HG03460 (cell line): ENCODE data around the gene CDH10.

Experiments used
- ATAC-seq: cut with Tn5 transposase; IDR thresholded peaks from one replicate; pipeline ENCODE4 v1.9.1; 2021; ENCODE audit not compliant: unreplicated experiment

The CDH10 gene

GRCh38 chr5:24644761-24645160 is at the start of gene CDH10:
Gene CDH10, minus strand, starts transcription at chr5:24644978. Its CDS starts 51,488 bp downstream, at chr5:24593490.
- no peak for ATAC-seq

GRCh38 chr5:24693609-24694008 is 48.8 kb upstream of the CDH10 start:
- no peak for ATAC-seq

DNA sequence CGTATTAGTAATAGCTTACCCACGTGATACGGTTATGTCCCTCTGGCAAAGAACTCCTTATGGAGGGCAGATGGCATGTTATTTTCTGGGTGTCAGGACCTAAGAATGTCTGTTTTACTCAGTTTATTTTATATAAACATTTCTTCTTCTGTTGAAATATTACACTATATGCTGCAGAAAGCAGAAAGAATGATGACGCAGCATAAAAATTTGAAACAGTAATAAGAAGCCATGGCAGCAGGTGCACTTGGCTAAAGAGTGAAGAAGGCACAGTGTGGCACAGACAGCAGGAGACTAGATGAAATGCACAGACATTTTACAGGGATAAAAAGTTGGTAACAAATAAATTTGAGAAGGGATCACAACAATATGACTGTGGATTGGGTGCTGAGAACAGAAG is 46.3 kb upstream of the CDH10 start:
- no peak for ATAC-seq

DNA sequence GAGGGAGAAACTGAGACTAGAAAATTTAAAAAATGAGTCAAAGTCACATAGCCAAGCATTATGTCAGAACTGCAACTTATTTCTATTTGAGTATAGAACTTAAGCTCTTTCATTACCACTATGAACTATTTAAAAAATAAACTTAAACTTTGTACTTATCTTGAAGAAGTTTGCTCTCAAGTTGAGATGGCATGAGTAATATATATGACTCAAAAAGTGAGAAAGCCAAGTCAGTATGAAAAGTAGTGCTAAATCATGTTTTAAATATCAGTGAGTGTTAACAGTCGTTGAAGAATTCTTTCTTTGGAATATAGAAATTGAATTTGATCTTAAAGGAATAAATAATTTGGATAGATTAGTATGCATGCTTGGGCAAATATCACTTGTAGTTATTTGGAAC is 36.3 kb upstream of the CDH10 start:
- ATAC-seq: no peak

- ATAC-seq: no peak
Observed at GRCh38 chr5:24668050-24668449, 23.3 kb upstream of the CDH10 start.

- no peak for ATAC-seq
Observed at GRCh38 chr5:24649531-24649930, 4.8 kb upstream of the CDH10 start.

- ATAC-seq: no peak
Observed at GRCh38 chr5:24646915-24647314, 2.1 kb upstream of the CDH10 start.

GRCh38 chr5:24645483-24645882 is 705 bp upstream of the CDH10 start:
- no peak for ATAC-seq

- ATAC-seq: no peak
Observed at GRCh38 chr5:24643880-24644279, 898 bp downstream of the CDH10 start.

DNA sequence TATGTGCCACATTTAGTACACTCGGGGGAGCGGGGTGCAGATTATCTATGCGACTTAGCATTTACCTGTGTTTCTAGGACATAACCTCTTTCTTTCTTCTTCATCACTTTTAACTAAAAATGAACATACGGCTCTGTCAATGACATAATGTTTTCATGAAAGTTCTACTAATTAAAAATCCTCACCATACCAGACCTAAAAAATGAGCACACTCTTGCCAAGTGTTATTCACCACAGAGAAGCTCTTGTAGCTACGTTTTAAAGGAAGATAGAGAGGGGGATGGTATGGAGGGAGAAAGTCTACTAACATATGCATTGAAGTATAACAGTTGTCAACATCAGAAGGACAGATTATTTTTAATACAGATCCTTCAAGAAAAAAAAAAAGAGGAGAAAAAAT is 1.6 kb downstream of the CDH10 start:
- no peak for ATAC-seq

DNA sequence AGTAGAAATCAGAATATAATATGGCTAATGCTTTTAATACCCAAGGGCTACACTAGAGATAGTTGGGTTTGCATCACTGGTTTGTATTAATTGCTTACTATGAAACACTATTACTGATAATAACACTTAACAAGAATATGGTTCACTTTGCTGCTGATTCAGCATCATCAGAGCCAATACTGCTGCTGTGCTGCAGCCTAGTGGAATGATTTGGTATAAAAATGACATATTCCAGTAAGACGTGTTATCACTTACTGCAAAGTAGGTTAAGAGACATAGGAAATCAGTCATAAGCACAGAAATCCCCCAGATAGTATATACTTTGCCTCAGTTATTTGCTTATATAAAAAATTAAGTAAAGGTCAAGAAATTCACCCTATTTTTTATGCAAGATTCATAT is 2.8 kb downstream of the CDH10 start:
- ATAC-seq: no peak

DNA sequence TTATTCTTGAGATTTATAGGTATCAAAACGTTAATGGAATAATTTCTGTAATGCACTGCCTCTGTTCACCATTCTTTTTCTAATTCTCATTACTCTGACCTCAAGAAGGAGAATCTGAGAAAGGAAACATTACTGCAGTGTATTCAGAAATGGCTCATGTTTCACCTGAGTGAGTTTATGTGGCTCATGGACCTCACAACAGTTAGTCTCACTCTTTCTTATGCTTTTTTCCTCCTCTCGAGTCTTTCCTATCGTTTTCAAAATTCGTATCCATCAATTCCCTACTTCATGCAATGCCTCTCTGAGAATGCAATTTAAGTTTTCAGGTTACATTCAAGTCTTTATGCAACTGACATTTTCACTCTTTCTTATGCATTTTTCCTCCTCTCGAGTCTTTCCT is 9.6 kb downstream of the CDH10 start:
- ATAC-seq: no peak

- ATAC-seq: no peak
Observed at GRCh38 chr5:24633715-24634325, 11.0 kb downstream of the CDH10 start.

DNA sequence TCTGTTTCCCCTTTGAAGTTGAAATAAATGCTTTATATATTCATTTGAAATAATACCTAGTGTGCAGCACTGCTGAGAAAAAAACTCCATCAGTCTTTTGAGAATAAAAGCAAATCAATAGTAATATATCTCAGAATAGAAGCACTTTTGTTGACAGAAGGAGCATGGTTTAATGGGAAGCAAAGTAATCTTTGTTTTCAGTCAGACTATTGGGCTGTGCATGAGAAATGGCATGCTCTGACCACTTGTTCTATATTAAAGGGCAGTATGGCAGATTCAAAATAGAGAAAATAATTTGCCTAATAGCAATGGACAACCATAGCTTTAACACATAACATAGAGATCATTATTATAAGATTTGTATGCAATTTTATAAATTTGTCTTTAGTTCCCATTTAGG is 12.4 kb downstream of the CDH10 start:
- ATAC-seq: no peak

- ATAC-seq: no peak
Observed at GRCh38 chr5:24630918-24631317, 13.9 kb downstream of the CDH10 start.

DNA sequence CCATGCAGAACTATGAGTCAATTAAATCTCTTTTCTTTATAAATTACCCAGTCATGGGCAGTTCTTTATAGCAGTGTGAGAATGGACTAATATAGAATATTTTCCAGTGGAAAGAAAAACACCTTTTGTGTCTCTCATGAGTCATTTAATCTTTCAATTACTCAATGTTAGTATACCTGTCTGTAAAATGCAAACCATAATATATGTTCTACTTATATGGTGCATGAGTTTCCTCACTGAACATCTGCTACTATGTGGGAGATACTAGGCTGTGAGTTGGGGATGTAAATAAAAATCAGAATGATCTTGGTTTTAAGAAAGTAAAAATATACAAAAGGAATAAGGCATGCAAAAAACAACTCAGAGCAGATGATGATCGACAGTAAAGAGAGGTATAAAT is 15.0 kb downstream of the CDH10 start:
- no peak for ATAC-seq

- no peak for ATAC-seq
Observed at GRCh38 chr5:24624872-24625271, 19.9 kb downstream of the CDH10 start.

- no peak for ATAC-seq
Observed at GRCh38 chr5:24623624-24624023, 21.2 kb downstream of the CDH10 start.

DNA sequence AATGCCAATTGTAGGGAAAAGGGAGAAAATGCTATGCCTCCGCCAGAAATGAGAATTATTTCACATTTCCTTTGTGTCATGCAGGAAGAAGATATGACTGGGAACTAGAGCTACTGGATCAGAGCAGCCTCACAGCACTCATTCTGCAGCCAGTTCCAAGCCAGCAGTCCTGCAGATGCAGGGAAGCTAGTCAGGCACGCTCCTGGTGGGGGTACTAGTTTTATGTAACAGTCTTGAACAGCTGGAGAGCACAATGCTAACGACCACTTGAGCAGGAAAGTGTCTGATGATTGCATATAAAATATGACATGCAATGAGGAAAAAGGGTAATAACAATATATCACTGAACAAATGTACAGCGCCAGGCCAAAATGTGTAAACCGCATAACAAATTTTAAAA is 21.7 kb downstream of the CDH10 start:
- no peak for ATAC-seq

DNA sequence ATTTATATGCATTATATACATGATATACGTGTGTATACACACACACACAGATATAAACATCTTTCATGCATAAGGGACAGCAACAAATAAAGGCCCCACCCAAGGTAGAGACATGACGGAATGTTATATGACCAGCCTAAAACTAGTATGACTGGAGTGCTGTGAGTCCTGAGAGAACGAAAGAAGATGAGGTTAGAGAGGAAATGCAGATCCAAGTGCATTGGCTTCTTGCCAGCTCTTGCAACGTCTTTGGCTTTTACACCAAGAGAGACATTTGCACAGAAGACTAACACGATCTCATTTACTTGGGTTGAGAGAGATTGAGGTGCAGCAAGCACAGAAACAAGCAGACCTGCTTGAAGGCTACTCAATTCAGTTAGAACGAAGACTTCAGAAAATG is 23.0 kb downstream of the CDH10 start:
- ATAC-seq: no peak

- ATAC-seq: no peak
Observed at GRCh38 chr5:24616566-24616965, 28.2 kb downstream of the CDH10 start.

- no peak for ATAC-seq
Observed at GRCh38 chr5:24615159-24615558, 29.6 kb downstream of the CDH10 start.

- ATAC-seq: no peak
Observed at GRCh38 chr5:24609706-24610105, 35.1 kb downstream of the CDH10 start.

- ATAC-seq: no peak
Observed at GRCh38 chr5:24606971-24607370, 37.8 kb downstream of the CDH10 start.
